SK-N-SH treated with all-trans-retinoic acid at 6 μM for 48 hours (cell line): ENCODE data around the gene PRSS3.

Source experiments
- CREB5 ChIP-seq: fragments of 250-450 bp; sonication (Bioruptor Pico); IDR thresholded peaks from 2 replicates; pipeline ENCODE4 v1.5.1; 2020; ENCODE audit warnings: low read depth, mild to moderate bottlenecking, moderate library complexity
- ISL1 ChIP-seq: fragments of 250-450 bp; sonication (Bioruptor Pico); IDR thresholded peaks from 2 replicates; pipeline ENCODE4 v2.1.2; 2022; ENCODE audit warnings: mild to moderate bottlenecking, moderate library complexity
- OSR1 ChIP-seq: fragments of 250-450 bp; sonication (Bioruptor Pico); IDR thresholded peaks from 2 replicates; pipeline ENCODE4 v1.8.0; 2022; ENCODE audit warnings: moderate library complexity, mild to moderate bottlenecking, inconsistent platforms
- PATZ1 ChIP-seq: fragments of 250-450 bp; sonication (Bioruptor Pico); IDR thresholded peaks from 2 replicates; pipeline ENCODE4 v1.8.0; 2020; ENCODE audit warnings: mild to moderate bottlenecking, moderate library complexity, borderline replicate concordance
- RARB ChIP-seq: fragments of 250-450 bp; sonication (Bioruptor Pico); IDR thresholded peaks from 2 replicates; pipeline ENCODE4 v1.8.0; 2021; ENCODE audit warnings: mild to moderate bottlenecking, moderate library complexity
- SNAI2 ChIP-seq: fragments of 250-450 bp; sonication (Bioruptor Pico); IDR thresholded peaks from 2 replicates; pipeline ENCODE4 v1.5.0; 2020; ENCODE audit warnings: mild to moderate bottlenecking, moderate library complexity
- ZFP3 ChIP-seq: fragments of 250-450 bp; sonication (Bioruptor Pico); IDR thresholded peaks from 2 replicates; pipeline ENCODE4 v1.5.0; 2020; ENCODE audit warnings: mild to moderate bottlenecking, moderate library complexity

- TF ChIP-seq CREB5 (CRISPR knock-in tag), result no peak
- TF ChIP-seq ZFP3 (CRISPR knock-in tag), result no peak
- TF ChIP-seq RARB (CRISPR knock-in tag), result no peak
- no peak for TF ChIP-seq PATZ1 (CRISPR knock-in tag)
- no peak for TF ChIP-seq SNAI2 (CRISPR knock-in tag)
- no peak for TF ChIP-seq ISL1 (CRISPR knock-in tag)
- TF ChIP-seq OSR1, result no peak
Measured at GRCh38 chr9:33799928-33800704, 4.8 kb downstream of the PRSS3 start.
